HepG2 (cell line): ENCODE measurements around the gene STOM. TPM values are rescaled to one million over a fixed set of nuclear protein-coding genes. Genes with fewer than 3 reads are reported as not detected.

Experiments
- ASH2L ChIP-seq: fragments of 300-600, 200-600 bp; sonication (generic); IDR thresholded peaks from 2 replicates; pipeline ENCODE4 v1.7.0; 2017; ENCODE audit warnings: low read depth, mild to moderate bottlenecking, moderate library complexity, mixed read lengths, low read length; ENCODE audit not compliant: insufficient read length
- DNMT1 ChIP-seq: sonication (generic); formaldehyde crosslinking; IDR thresholded peaks from 2 replicates; pipeline ENCODE4 v1.5.1; 2020; ENCODE audit warnings: mild to moderate bottlenecking, missing genetic modification reagents
- E2F5 ChIP-seq: sonication (generic); formaldehyde crosslinking; conservative IDR thresholded peaks from 2 replicates; pipeline ENCODE4 v1.4.0; 2020; ENCODE audit warnings: missing genetic modification reagents
- HNRNPUL1 ChIP-seq: fragments of 200-400 bp; formaldehyde crosslinking; IDR thresholded peaks from 2 replicates; pipeline ENCODE4 v1.6.1; 2017; ENCODE audit warnings: low read depth, mild to moderate bottlenecking, low read length, moderate library complexity
- HOXA3 ChIP-seq: sonication (generic); formaldehyde crosslinking; IDR thresholded peaks from 2 replicates; pipeline ENCODE4 v1.5.0; 2020; ENCODE audit warnings: missing genetic modification reagents
- LCORL ChIP-seq, 2 experiments: fragments of 450-650 bp in 1 of 2; sonication (generic) in 1 of 2; formaldehyde crosslinking in 1 of 2; IDR thresholded peaks; 2 replicates each; pipeline versions ENCODE4 v1.5.0 to v1.6.1; 2017 to 2020; ENCODE audit warnings: antibody characterized with exemption in 1 of 2, missing genetic modification reagents in 1 of 2
- MIER3 ChIP-seq: IDR thresholded peaks from 2 replicates; pipeline ENCODE4 v1.6.1; 2016; ENCODE audit warnings: missing compliant biosample characterization, borderline replicate concordance
- POLR2G ChIP-seq: fragments of 200-400 bp; formaldehyde crosslinking; IDR thresholded peaks from 2 replicates; pipeline ENCODE4 v1.6.1; 2018; ENCODE audit warnings: mild to moderate bottlenecking, low read depth, low read length, moderate library complexity
- SCMH1 ChIP-seq: sonication (generic); formaldehyde crosslinking; IDR thresholded peaks from 2 replicates; pipeline ENCODE4 v1.9.0; 2021; ENCODE audit warnings: missing genetic modification reagents, mild to moderate bottlenecking, borderline replicate concordance
- SYNCRIP ChIP-seq: fragments of 200-400 bp; formaldehyde crosslinking; IDR thresholded peaks from 2 replicates; pipeline ENCODE4 v1.6.1; 2018; ENCODE audit warnings: mild to moderate bottlenecking, low read depth, low read length; ENCODE audit not compliant: insufficient read depth
- TOPORS ChIP-seq: sonication (generic); formaldehyde crosslinking; IDR thresholded peaks from 2 replicates; pipeline ENCODE4 v1.8.0; 2023; ENCODE audit warnings: mild to moderate bottlenecking, missing genetic modification reagents
- ZBTB20 ChIP-seq: sonication (generic); formaldehyde crosslinking; IDR thresholded peaks from 2 replicates; pipeline ENCODE4 v1.8.1; 2023; ENCODE audit warnings: missing genetic modification reagents, low read depth, mild to moderate bottlenecking, borderline replicate concordance
- ZKSCAN1 ChIP-seq: fragments of 150-350 bp; IDR thresholded peaks from 2 replicates; pipeline ENCODE4 v1.6.1; 2014; ENCODE audit warnings: low read length
- ZNF276 ChIP-seq: sonication (generic); formaldehyde crosslinking; IDR thresholded peaks from 2 replicates; pipeline ENCODE4 v1.4.0; 2020; ENCODE audit warnings: mild to moderate bottlenecking, low read depth, missing genetic modification reagents
- ZNF350 ChIP-seq: sonication (generic); formaldehyde crosslinking; IDR thresholded peaks from 2 replicates; pipeline ENCODE4 v1.4.0; 2020; ENCODE audit warnings: mild to moderate bottlenecking, low read depth, missing genetic modification reagents, borderline replicate concordance
- ZNF615 ChIP-seq: sonication (generic); formaldehyde crosslinking; IDR thresholded peaks from 2 replicates; pipeline ENCODE4 v1.5.0; 2020; ENCODE audit warnings: mild to moderate bottlenecking, missing genetic modification reagents, borderline replicate concordance
- ZNF724P ChIP-seq: sonication (generic); formaldehyde crosslinking; IDR thresholded peaks from 2 replicates; pipeline ENCODE4 v1.8.0; 2022; ENCODE audit warnings: missing genetic modification reagents, borderline replicate concordance
- ZNF782 ChIP-seq: sonication (generic); formaldehyde crosslinking; IDR thresholded peaks from 2 replicates; pipeline ENCODE4 v1.4.0; 2020; ENCODE audit warnings: missing genetic modification reagents, mild to moderate bottlenecking, borderline replicate concordance
- polyA plus RNA-seq, 8 experiments: library from polyadenylated mRNA; depleted of rRNA in 3 of 8; stranded (reverse) in 7 of 8; unstranded in 1 of 8; fragments of >200 nt; fragmentation: Illumina TruSeq in 4 of 8; extraction: Trizol in 4 of 8; gene quantifications; 2 replicates each; pipeline versions ENCODE4 v1.2.1 to v1.2.3, GENCODE V29; 2011 to 2016; ENCODE audit warnings: low read depth in 4 of 8, missing spikeins in 1 of 8, mixed read lengths in 1 of 8; ENCODE audit not compliant: insufficient read depth in 1 of 8
- total RNA-seq, 5 experiments: library from RNA; depleted of rRNA; stranded (reverse); fragments of >200 nt; fragmentation: Illumina TruSeq; extraction: Trizol; gene quantifications; 2 replicates each; pipeline ENCODE4 v1.2.3, GENCODE V29; 2016; ENCODE audit warnings: low read depth in 1 of 5
- TF ChIP-seq, protein P1 (sequence below): sonication (generic); formaldehyde crosslinking; IDR thresholded peaks from 2 replicates; pipeline ENCODE4 v1.4.0; 2020; ENCODE audit warnings: missing genetic modification reagents
- TF ChIP-seq, protein P2 (sequence below): sonication (generic); formaldehyde crosslinking; IDR thresholded peaks from 2 replicates; pipeline ENCODE4 v1.4.0; 2020; ENCODE audit warnings: mild to moderate bottlenecking, missing genetic modification reagents
- TF ChIP-seq, protein P3 (sequence below): sonication (generic); IDR thresholded peaks from 2 replicates; pipeline ENCODE4 v1.6.1; 2016; ENCODE audit warnings: low read depth, borderline replicate concordance

The STOM gene
- total and polyA plus RNA-seq, 2 of the 13 experiments (the other 11 are each of a cell fraction or from before 2014, with no cell fraction given), result 43.6 to 165 TPM

- no peak for TF ChIP-seq E2F5
- TF ChIP-seq ZKSCAN1, result no peak
- TF ChIP-seq, protein P1, sequence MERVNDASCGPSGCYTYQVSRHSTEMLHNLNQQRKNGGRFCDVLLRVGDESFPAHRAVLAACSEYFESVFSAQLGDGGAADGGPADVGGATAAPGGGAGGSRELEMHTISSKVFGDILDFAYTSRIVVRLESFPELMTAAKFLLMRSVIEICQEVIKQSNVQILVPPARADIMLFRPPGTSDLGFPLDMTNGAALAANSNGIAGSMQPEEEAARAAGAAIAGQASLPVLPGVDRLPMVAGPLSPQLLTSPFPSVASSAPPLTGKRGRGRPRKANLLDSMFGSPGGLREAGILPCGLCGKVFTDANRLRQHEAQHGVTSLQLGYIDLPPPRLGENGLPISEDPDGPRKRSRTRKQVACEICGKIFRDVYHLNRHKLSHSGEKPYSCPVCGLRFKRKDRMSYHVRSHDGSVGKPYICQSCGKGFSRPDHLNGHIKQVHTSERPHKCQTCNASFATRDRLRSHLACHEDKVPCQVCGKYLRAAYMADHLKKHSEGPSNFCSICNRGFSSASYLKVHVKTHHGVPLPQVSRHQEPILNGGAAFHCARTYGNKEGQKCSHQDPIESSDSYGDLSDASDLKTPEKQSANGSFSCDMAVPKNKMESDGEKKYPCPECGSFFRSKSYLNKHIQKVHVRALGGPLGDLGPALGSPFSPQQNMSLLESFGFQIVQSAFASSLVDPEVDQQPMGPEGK, result peak; percentile 79
- TF ChIP-seq ZNF276 (CRISPR knock-in tag), result no peak
- TF ChIP-seq, protein P2, sequence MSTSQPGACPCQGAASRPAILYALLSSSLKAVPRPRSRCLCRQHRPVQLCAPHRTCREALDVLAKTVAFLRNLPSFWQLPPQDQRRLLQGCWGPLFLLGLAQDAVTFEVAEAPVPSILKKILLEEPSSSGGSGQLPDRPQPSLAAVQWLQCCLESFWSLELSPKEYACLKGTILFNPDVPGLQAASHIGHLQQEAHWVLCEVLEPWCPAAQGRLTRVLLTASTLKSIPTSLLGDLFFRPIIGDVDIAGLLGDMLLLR (CRISPR knock-in tag), result peak; percentile 76; the same call in 1 of the 2 replicates
- peak; percentile 80 for TF ChIP-seq POLR2G
- TF ChIP-seq ZBTB20 (CRISPR knock-in tag), result no peak
- TF ChIP-seq DNMT1 (CRISPR knock-in tag), result no peak; the same call in 1 of the 2 replicates
- peak; percentile 49 for TF ChIP-seq HOXA3 (CRISPR knock-in tag)
- TF ChIP-seq HNRNPUL1, result 0 out of 2 replicates have a peak, but pooled peaks have one; percentile 37
- TF ChIP-seq TOPORS (CRISPR knock-in tag), result no peak
- no peak for TF ChIP-seq LCORL (IDR thresholded peaks at IDR 0.05)
- TF ChIP-seq LCORL (CRISPR knock-in tag; IDR thresholded peaks at IDR 0.05), result 0 out of 2 replicates have a peak, but pooled peaks have one; percentile 45
- peak; percentile 43 for TF ChIP-seq ASH2L
- no peak for TF ChIP-seq ZNF724P (CRISPR knock-in tag)
- no peak for TF ChIP-seq SCMH1 (CRISPR knock-in tag)
- no peak for TF ChIP-seq ZNF782
- TF ChIP-seq, protein P3, sequence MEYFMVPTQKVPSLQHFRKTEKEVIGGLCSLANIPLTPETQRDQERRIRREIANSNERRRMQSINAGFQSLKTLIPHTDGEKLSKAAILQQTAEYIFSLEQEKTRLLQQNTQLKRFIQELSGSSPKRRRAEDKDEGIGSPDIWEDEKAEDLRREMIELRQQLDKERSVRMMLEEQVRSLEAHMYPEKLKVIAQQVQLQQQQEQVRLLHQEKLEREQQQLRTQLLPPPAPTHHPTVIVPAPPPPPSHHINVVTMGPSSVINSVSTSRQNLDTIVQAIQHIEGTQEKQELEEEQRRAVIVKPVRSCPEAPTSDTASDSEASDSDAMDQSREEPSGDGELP, result no peak
- TF ChIP-seq SYNCRIP, result no peak
- TF ChIP-seq ZNF615 (CRISPR knock-in tag), result no peak
- TF ChIP-seq MIER3 (CRISPR knock-in tag), result no peak
- peak; percentile 67; the same call in 1 of the 2 replicates for TF ChIP-seq ZNF350 (CRISPR knock-in tag)
Observed at GRCh38 chr9:121299467-121300282, 70.4 kb downstream of the STOM start (continued).
